HG03565 (cell line): ENCODE data around the gene TMEM266.

Experiments used
- ATAC-seq: cut with Tn5 transposase; IDR thresholded peaks from one replicate; pipeline ENCODE4 v1.9.1; 2021; ENCODE audit warnings: mild to moderate bottlenecking, moderate library complexity; ENCODE audit not compliant: unreplicated experiment

The TMEM266 gene

DNA sequence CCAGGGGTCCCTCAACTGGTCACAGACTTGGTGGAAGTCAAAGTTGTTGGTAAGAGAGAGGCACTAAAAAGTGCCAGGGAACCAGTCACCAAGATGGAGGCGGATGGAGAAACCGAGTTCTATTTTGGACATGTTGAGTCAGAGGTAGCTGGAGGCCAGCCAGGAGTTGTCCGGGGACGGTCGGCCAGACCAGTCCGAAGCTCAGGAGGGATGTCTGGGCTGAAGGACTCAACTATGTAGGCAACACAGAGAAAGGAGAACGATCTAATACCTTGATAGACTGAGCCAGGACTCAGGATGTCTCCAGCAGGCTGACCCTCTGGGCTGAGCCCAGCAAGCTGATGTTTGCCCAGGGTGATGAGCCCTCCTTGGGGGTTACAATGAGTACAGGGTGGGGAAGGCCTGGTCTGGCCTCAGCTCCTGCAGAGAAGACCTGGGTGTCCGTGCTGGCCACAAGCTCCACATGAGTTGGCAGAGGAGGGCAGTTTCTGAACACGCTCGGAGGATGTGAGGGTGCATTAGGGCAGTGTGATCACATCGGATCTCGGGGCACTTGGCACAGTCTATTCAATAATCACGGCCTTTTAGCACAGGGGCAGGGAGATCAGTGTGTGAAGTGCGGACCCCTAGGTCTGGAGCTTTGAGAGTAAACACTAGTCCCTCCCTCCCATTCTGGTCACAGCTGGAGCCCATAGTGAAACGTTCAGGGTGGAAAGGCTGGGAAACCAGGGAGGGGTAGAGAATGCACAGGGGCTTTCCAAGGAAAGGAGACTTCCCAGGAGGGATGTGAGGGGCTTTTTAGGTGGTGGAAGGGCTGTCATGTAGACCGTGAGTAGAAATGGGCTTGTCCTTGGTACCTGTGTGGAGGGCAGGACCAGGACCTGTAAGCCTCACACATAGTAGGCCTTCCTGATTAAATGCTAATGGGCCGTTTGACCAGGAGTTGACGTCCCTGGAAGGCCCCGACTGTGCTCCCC, 139.6 kb downstream of the TMEM266 start:
- ATAC-seq = no peak

DNA sequence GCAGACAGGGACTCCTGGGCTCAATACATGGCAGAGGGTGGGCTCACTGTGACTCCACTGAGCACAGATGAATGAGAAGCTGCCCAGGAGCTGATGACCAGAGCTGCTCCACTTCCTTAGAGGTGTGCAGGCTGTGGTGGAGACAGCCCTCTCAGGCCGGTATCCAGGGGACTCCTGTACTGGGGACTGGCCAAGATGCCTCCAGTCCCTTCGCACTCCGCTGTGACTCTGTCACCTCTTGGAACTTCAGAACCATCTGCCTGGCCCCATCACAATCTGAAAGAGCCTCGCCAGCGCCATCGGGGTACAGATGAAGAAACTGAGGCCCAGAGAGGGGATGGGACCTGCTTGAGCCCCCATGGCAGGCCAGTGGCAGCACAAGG, 140.3 kb downstream of the TMEM266 start:
- ATAC-seq = no peak

DNA sequence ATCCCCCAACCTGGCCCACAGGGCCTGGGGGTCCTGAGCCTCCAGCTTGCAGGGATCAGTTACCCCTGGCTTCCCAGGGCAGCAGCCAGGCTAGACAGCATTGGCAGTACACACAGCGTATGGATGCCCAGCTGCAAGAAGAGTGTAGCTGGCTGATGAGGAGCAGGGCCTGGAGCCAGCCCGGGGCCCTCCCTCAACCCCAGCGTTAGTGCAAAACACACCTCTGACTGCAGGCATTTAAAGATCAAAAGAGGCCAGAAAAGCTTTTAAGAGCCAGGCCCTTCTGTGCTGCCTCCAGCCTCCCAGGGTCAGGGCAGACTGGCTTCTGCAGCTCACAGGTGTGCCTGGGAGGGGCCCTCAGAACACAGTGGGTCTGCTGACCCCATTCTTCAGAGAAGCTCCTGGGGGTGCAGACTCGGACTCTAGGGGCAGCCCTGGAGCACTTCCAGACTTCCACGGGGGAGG, 140.9 kb downstream of the TMEM266 start:
- no peak for ATAC-seq

DNA sequence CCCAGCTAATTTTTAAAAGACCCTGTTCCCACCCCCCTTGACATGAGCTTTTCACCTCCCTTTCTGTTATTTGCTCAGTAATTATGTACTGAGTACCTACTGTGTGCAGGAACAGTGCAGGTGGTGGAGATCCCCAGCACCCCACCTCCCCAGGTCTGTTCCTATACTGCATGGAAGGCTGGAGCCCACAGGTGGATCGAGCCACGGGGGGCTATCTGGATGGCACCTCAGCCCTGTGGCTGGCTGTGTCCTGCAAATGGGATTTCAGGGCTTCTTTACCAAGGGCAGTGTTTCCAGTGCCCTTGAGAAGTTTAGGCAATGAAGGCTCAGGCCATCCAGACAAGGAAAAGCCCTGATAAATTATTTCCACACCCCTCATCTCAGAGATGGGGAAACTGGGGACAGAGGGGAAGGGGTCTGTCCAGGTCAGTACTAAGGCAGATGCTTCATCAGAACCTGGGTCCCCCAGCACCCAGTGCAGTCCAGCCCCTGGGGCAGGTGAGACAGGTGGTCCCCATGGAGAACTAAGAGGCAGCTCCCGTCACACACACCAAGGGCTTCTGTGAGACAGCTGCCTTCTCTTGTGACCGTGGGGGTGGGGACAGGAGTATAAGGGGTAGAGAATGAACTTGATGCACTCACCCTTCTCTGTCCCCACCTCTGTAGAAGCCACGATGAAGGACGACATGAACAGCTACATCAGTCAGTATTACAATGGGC, 141.9 kb downstream of the TMEM266 start:
- ATAC-seq = no peak

DNA sequence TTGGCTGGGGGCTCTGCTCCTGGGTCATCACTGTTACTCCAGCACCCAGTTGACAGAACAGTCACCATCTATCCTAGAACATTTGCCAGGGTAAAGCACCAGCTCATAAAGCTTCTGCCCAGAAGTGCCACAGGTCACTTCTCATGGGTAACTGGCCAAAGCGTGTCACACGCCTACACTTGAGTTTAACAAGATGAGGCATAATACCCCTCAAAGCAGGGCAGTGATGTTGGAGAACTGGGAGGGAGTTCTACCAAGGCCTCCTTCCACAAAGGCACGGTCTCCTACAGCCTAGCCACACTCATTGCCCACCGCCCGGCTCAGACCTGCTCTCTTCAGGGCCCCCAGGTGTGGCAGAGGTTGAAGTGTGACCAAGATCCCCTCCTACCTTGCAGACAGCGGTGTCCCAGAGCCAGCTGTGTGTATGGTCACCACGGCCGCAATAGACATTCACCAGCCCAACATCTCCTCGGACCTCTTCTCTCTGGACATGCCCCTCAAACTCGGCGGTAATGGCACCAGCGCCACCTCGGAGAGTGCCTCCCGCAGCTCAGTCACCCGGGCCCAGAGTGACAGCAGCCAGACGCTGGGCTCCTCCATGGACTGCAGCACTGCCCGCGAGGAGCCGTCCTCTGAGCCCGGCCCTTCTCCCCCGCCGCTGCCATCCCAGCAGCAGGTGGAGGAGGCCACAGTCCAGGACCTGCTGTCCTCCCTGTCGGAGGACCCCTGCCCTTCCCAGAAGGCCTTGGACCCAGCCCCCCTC, 143.7 kb downstream of the TMEM266 start:
- no peak for ATAC-seq

DNA sequence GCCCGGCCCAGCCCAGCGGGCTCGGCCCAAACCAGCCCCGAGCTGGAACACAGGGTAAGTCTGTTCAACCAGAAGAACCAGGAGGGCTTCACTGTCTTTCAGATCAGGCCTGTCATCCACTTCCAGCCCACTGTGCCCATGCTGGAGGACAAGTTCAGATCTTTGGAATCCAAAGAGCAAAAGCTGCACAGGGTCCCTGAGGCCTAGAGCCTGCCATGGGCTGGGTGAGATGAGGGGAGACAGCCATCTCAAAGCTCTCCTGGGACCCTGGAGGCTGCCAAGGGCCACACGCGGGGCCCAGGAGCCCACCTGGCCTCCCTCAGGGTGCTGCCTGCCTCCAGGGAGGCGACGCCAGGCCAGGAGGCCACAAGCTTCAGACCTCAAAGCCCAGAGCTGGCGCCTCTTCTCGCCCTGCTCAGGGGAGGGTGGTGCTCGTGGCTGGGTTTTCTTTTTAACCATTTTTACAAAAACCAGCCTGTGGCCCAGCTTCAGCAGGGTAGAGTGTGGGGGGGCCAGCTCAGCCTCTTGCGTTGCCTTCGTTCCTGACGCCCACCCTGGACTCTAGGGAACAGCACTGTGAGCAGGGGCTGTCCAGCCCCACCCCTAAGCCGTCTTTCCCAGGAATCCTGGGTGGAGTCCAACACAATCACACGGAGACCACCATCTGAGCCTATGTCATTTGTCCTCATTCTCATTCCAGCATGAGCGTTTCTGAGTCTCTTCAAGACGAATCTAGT, 144.5 kb downstream of the TMEM266 start:
- no peak for ATAC-seq

- no peak for ATAC-seq
These were observed 145.2 kb downstream of the TMEM266 start for GRCh38 chr15:76204916-76205460.

GRCh38 chr15:76206325-76206976, 146.7 kb downstream of the TMEM266 start:
- ATAC-seq = no peak

GRCh38 chr15:76208084-76208785, 148.4 kb downstream of the TMEM266 start:
- ATAC-seq = no peak

- ATAC-seq = no peak
These were observed 149.1 kb downstream of the TMEM266 start for GRCh38 chr15:76208786-76209424.

GRCh38 chr15:76209523-76209922, 149.7 kb downstream of the TMEM266 start:
- no peak for ATAC-seq

- ATAC-seq = no peak
These were observed 150.2 kb downstream of the TMEM266 start for GRCh38 chr15:76209942-76210341.

GRCh38 chr15:76215634-76216033, 155.8 kb downstream of the TMEM266 start:
- no peak for ATAC-seq

DNA sequence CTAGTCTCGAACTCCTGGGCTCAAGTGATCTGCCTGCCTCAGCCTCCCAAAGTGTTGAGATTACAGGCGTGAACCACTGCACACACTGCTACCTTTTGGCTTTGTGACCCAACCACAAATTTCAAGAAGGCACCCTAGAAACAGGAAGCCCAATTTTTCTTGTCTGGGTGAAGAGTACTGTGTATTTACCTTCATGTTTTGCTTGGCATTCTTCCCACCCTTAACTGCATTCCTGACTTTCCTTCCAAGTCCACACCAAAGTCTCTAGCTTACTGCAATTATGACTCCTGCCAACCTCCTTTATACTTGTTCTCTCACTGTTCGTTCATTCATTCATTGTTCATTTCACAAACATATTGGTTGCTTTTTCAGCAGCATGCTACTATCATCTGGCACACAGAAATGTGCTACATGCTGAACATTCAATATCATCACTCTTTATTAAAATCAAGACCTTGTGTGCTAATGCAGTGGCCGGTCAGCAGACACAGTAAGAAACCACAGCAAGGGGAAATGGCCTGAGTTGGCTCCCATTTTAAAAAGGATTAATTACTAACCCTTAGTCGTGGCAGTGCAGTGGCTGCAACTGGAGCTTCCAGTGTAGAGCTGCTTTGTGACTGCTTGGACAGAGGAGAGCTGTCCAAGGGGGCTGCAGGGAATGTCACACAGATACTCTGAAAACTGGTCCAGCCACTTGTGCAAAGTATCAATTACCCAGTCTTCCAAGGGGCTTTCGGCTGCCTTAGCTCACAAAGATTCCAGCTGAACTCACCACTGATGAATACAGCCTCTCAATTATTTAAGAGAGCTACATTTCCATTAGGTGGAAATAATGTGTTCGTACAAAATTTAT, 157.5 kb downstream of the TMEM266 start:
- no peak for ATAC-seq

DNA sequence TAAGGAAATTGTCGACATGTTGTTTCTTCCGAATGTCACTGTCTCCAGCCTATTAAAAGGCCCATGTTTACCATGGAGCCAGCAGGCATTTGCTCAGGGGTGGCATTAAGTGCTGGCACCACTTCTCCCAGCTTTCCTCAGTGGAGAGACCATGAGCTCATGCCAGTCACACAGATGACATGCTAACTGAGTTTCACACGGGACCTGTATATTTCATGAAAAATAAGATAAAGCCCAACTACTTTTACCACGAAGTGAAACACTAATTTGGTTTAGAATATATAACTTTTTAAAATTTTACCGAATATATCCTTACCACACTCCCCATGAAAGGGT, 158.1 kb downstream of the TMEM266 start:
- ATAC-seq = no peak

DNA sequence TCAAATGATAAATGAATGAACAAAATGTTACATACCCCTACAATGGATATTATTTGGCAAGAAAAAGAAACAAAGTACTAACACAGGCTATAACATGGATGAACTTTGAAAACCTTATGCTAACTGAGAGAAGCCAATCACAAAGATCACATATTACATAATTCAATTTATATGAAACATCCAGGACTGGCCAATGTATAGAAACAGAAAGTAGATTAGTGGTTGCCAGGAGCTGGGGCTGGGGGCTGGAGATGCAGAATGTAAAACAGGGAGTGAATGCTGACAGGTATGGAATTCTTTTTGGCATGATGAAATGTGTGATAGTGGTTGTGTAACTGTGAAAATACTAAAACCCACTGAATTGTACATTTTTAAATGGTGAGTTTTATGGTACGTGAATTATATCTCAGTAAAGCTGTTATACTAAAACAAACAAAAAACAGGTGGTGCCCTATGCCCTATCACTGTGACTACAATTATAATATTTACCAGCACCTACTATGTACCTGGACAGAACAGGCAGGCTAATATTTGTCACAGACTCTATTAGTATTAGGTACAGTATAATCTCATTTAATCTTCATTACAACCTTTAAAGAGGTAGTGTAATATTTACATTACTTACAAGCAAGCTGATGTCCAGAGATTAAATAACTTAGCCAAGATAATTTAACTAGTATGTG, 161.4 kb downstream of the TMEM266 start:
- no peak for ATAC-seq

GRCh38 chr15:76222159-76222558, 162.4 kb downstream of the TMEM266 start:
- no peak for ATAC-seq
